Measurements from ENCODE around the gene FBXL15. TPM values are rescaled to one million over a fixed set of nuclear protein-coding genes. Genes with fewer than 3 reads are reported as not detected.

Gene FBXL15
- total RNA-seq, 1 donor from 2014 or later = 9.4 TPM

- intact Hi-C loops (cut with DNase I) = no loop called here
- ATAC-seq (ENCODE audit: poor library complexity) (peak; percentile 19), DNase-seq (no peak)
Measured at GRCh38 chr10:102467971-102468438, 47.4 kb downstream of the FBXL15 start.

DNA sequence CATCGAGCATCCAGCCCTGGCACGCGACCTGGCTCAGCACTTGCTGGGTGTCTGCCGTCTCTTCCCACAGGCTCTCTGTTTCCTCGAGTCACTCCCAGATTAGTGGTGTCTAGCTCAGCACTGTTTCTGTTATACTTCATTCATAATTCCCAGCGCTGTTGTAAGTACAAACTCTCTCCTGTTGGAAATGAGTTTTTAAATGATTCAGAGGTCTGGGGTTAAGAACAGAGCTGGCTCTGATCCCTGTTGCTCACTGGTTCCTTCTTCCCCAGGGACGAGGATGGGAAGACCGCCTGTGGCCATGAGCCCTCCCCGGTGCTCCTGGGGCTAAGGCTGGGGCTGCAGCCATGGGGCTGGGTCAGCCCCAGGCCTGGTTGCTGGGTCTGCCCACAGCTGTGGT, 48.0 kb downstream of the FBXL15 start:
- intact Hi-C loops (cut with DNase I) = no loop called here
- DNase-seq = no peak
- ATAC-seq (ENCODE audit: poor library complexity) = peak; percentile 51

GRCh38 chr10:102470579-102471546, 50.2 kb downstream of the FBXL15 start:
- ATAC-seq (ENCODE audit: poor library complexity) = no peak
- intact Hi-C loops (cut with DNase I) = loop anchor here (10.0 kb wide), 1 partner anchor 76 kb away; the partner anchor contains the start of gene NFKB2

More at GRCh38 chr10:102470579-102471546, 50.2 kb downstream of the FBXL15 start:
- no peak for DNase-seq

Small RNA genes lying within 50 kb of the gene (microRNA-seq; reads per million reads assigned to microRNA genes)
- gene MIR146B = 209 reads per million, percentile 63 among the genes with 10 or more reads in this experiment

Other genes starting within 250 kb of the FBXL15 start
- gene ELOVL3, start 194.5 kb upstream of the FBXL15 start, total RNA-seq = 0.22 TPM
- 3.4 TPM for gene PITX3, start 179.3 kb upstream of the FBXL15 start, total RNA-seq
- gene GBF1, start 175.3 kb upstream of the FBXL15 start, total RNA-seq = 41.4 TPM
- gene NFKB2, start 25.1 kb upstream of the FBXL15 start, total RNA-seq = 13.3 TPM
- gene PSD, start 2.1 kb upstream of the FBXL15 start, total RNA-seq = 0.89 TPM
- gene CUEDC2, start 11.7 kb downstream of the FBXL15 start, total RNA-seq = 73.8 TPM
- gene C10orf95, start 30.7 kb downstream of the FBXL15 start, total RNA-seq = not detected
- 90.6 TPM for gene ACTR1A, start 81.9 kb downstream of the FBXL15 start, total RNA-seq
- gene SUFU, start 83.1 kb downstream of the FBXL15 start, total RNA-seq = 7.6 TPM
- 103 TPM for gene TRIM8, start 223.6 kb downstream of the FBXL15 start, total RNA-seq

Data from Right ventricle myocardium superior (tissue), 1 donor.